ENCODE data around the gene ZACN.

DNA sequence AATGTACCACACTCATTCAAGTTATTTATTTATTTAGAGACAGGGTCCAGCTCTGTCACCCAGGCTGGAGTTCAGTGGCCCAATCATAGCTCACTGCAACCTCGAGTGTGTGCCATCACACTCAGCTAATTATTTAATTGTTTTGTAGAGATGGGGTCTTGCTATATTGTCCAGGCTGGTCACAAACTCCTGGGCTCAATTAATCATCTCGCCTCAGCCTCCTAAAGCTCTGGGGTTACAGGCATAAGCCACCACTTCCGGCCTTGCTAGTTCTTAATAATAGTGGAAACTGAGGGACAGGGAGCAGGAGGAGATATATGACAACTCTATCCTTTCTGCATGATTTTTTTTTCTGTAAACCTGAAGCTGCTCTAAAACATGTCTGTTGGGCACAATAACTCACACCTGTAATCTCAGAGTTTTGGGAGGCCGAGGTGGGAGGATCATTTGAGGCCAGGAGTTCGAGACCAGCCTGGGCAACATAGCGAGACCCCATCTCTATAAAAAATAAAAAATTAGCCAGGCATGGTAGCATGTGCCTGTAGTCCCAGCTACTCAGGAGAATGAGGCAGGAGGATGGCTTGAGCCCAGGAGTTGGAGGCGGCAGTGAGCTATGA, 36.3 kb downstream of the ZACN start:
- no peak for TF ChIP-seq POLR2A (IDR thresholded peaks at IDR 0.05)
- TF ChIP-seq, protein P1, sequence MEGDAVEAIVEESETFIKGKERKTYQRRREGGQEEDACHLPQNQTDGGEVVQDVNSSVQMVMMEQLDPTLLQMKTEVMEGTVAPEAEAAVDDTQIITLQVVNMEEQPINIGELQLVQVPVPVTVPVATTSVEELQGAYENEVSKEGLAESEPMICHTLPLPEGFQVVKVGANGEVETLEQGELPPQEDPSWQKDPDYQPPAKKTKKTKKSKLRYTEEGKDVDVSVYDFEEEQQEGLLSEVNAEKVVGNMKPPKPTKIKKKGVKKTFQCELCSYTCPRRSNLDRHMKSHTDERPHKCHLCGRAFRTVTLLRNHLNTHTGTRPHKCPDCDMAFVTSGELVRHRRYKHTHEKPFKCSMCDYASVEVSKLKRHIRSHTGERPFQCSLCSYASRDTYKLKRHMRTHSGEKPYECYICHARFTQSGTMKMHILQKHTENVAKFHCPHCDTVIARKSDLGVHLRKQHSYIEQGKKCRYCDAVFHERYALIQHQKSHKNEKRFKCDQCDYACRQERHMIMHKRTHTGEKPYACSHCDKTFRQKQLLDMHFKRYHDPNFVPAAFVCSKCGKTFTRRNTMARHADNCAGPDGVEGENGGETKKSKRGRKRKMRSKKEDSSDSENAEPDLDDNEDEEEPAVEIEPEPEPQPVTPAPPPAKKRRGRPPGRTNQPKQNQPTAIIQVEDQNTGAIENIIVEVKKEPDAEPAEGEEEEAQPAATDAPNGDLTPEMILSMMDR (IDR thresholded peaks at IDR 0.05): no peak
